ENCODE measurements around the gene CIAO3.

CIAO3 gene

GRCh38 chr16:775236-775796, 34.5 kb upstream of the CIAO3 start:
- DNase-seq: no peak

GRCh38 chr16:774086-775001, 33.5 kb upstream of the CIAO3 start:
- no peak for DNase-seq

GRCh38 chr16:772959-773358, 32.2 kb upstream of the CIAO3 start:
- DNase-seq: no peak

GRCh38 chr16:770411-770810, 29.6 kb upstream of the CIAO3 start:
- DNase-seq: no peak

GRCh38 chr16:769934-770333, 29.1 kb upstream of the CIAO3 start:
- no peak for DNase-seq

- DNase-seq: no peak
Observed at GRCh38 chr16:769184-769784, 28.5 kb upstream of the CIAO3 start.

- no peak for DNase-seq
Observed at GRCh38 chr16:768428-768827, 27.6 kb upstream of the CIAO3 start.

GRCh38 chr16:767743-768235, 27.0 kb upstream of the CIAO3 start:
- no peak for DNase-seq

GRCh38 chr16:766820-767640, 26.2 kb upstream of the CIAO3 start:
- no peak for DNase-seq

- no peak for DNase-seq
Observed at GRCh38 chr16:766008-766819, 25.4 kb upstream of the CIAO3 start.

- DNase-seq: no peak
Observed at GRCh38 chr16:765488-765865, 24.7 kb upstream of the CIAO3 start.

- DNase-seq: no peak
Observed at GRCh38 chr16:764848-765487, 24.2 kb upstream of the CIAO3 start.

- no peak for DNase-seq
Observed at GRCh38 chr16:764184-764750, 23.5 kb upstream of the CIAO3 start.

- no peak for DNase-seq
Observed at GRCh38 chr16:763369-764183, 22.8 kb upstream of the CIAO3 start.

GRCh38 chr16:762595-763268, 21.9 kb upstream of the CIAO3 start:
- DNase-seq: no peak

- no peak for DNase-seq
Observed at GRCh38 chr16:761625-762513, 21.1 kb upstream of the CIAO3 start.

GRCh38 chr16:760545-761343, 19.9 kb upstream of the CIAO3 start, which contains the start of gene MSLN:
TSS of gene MSLN (plus strand) at chr16:760734. CDS start at chr16:762681, 1,947 bp downstream.
- DNase-seq: no peak

GRCh38 chr16:760065-760464, 19.3 kb upstream of the CIAO3 start:
- DNase-seq: no peak

All from NK-92 treated with Interleukin-12 subunit alpha and Interleukin-12 subunit beta, amount 100 ng/mL, for 24 hours (cell line).